Muscle of arm (tissue), 12 donors: ENCODE measurements around the gene CPNE4. TPM values are rescaled to one million over a fixed set of nuclear protein-coding genes. Genes with fewer than 3 reads are reported as not detected.
"Not testable (repeated sequence)": the region's sequence is repeated elsewhere in the genome, so short reads cannot be mapped to it uniquely, and the experiment has no call there.

Source experiments
- DNase-seq: peaks from one replicate; pipeline ENCODE4 v3.0.0-alpha.2; 2013
- polyA plus RNA-seq, 12 donors: library from polyadenylated mRNA; unstranded; fragments of 120-200 nt; gene quantifications; one replicate each; pipeline ENCODE4 v1.2.1, GENCODE V29; 2013; ENCODE audit not compliant: insufficient read length in 12 of 12

Gene CPNE4
- polyA plus RNA-seq, 12 donors: 0.15 to 3.4 (median 0.37) TPM; not detected in 4

DNA sequence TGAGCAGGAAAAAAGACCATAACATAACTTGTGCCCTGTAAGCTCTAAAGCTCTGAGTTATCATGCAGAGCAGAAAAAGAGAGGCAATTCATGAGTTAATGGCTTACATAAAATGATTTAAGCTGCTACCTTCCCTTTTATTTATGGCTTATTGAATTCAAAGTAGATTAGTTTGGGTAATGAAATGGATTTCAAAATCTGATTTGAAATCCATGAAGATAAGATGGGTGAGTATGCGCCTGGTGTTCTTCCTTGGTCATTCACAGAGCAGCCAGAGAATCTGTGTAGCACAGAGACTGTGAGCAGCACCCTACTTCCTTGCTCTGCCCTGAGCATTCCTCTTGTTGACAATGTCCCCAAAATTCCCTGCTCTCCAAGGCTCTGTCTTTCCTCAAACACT lies 495.8 kb downstream of the CPNE4 start:
- no peak for DNase-seq

DNA sequence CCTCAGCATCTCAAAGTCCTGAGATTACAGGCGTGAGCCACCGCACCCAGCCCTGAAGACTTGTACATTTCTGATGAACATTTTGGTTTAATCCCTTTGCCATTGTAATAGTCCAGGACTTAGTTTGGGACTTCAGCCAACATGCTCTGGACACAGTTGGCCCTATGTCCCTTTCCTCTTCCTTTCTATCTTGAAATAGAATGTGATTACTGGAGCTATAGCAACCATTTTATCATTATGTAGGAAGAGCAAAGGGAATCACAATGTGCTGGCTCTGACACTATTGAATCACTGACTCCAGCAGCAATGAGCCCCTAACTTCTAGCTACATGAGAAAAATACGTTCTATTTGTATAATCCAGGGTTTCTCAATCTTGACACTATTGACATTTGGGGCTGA lies 497.3 kb downstream of the CPNE4 start:
- DNase-seq: no peak

DNA sequence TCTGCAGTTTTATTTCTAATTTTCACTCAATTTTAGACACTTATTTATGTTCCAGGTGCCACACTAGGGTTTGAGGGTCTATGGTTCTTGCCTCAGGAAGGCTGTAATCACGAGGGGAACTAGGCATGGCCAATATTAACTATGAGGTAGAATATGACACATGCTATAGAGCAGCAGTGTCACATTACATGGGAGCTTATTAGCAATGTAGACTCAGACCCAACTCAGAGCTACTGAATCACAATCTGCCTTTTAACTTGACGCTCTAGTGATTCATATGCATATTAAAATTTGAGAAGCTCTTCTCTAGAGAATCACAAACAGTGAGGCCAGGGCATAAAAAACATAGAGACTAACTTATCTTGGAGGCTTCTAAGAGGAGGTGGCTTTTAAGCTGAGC lies 499.2 kb downstream of the CPNE4 start:
- no peak for DNase-seq

DNA sequence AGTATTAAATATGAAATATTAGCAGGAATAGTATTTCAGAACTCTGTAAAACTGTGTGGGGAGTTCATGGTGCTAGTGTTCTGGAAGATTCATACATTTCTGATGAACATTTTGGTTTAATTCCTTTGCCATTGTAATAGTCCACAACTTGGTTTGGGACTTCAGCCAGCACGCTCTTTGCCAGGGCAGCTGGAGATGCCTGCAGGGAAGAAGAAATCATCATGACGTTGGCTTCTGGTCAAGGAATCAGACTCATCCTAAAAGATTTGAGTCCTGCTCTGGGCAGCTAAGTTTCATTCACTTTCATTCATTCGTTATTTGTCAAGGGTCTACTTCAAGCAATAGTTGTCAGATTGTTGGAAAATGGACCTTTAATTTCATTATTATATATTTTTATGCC lies 499.7 kb downstream of the CPNE4 start:
- peak; percentile 9 for DNase-seq

DNA sequence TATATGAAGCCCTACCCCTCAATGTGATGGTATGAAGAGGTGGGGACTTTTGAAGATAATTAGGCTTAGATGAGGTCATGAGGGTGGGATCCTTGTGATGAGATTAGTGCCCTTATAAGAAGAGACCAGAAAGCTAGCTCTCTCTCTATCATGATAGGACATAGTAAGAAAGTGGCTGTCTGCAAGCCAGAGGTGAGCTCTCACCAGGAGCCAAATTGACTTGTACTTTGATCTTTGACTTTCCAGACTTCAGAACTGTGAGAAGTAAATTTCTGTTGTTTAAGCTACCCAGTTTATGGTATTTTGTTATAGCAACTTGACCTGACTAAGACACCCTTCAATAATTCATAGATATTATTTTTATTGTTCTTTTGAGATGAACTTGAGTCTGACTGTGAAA lies 502.2 kb downstream of the CPNE4 start:
- no peak for DNase-seq

DNA sequence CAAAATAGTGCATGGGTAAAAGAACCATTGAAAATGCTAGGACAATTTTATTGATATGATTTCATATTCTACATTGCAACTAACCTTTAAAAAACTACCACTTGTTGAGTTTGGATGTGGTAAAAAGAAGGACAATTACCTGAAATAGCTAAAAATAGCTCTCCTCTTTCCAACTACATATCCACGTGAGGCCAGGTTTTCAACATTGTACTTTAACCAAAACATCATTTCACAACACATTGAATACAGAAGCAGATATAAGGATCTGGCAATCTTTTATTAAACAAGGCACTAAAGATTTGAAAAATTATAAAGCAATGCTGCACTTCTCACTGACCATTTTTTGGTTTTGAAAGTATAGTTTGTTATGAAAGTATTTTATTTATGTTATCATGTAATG lies 504.0 kb downstream of the CPNE4 start:
- DNase-seq: no peak

DNA sequence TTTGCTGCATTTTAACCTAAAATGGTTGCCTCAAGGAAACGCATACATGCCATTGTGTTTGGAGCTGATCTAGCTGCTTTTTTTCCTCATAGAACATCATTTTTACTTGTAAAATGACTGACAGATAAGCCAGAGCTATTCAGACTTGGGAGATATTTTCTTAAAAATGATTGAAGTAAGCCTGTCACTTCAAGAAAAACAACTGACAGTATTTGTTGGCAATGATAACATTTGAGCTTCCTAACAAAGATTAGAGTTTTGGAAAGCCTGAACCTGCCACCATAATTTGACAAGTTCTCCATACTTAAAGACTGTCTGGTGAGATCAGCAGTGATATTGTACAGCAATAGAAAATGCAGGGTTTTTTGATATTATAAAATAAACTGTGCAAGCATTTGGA lies 504.4 kb downstream of the CPNE4 start:
- no peak for DNase-seq

DNA sequence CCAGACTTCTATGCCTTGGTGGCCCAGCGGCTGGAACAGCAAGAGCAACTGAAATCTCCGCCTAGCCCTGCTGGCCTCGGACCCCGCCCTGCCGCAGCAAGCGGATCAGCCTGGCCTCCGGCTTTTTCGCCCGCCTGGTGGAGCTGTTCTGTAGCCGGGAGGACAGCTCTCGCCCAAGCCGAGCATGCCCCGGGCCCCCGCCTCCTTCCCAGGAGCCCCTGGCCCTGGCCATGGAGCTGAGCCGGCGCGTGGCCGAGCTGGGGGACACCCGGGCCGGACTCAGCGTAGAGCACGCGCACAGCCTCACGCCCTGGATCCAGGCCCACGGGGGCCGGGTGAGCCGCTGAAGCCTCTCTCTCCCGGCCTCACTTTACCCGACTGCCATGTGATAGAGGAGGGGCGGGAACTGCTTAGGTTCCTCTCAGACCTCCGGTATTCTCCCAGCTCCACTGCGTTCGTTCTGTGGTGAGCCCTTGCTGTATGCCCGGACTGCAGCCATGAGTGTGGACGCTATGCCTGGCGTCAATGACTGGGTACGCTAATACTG lies 507.9 kb downstream of the CPNE4 start:
- peak; percentile 43 for DNase-seq

DNA sequence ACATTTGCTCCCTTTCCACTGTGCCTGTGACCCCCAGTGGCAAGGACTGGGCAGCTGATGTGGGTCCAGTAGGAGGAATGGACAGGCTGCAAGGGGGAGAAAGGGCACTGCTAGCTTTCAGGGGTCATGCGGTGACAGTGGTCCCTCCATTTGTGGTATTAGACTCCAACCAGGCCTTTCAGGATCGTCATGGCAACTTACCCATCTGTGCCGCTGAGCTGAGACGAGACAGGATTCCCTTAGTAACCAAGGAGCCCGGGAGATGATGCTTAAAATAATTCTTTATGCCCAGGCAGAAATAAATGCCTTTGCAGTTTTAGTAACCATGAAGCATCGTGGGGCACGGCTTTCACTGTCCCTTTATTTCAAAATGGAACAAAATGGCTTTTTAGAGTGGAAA lies 516.1 kb downstream of the CPNE4 start:
- DNase-seq: no peak

DNA sequence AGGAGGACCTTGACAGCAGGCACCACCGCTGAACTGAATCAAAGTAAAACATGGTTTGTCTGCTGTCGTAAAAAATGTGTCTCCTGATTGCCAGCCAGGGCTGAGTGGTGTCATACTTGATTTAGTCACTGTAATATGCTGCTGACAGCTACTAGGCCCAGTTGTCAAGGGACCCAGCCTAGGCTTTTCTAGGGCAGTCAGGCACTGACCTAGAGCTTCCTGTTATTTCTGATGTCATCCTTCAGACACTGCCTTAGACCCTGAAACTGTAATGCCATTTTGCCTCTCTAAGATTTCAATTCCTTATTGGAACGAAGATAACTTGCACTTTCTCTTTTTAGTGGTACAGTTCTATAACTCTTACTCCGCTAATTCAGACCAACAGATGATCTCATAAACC lies 529.4 kb downstream of the CPNE4 start:
- DNase-seq: no peak

DNA sequence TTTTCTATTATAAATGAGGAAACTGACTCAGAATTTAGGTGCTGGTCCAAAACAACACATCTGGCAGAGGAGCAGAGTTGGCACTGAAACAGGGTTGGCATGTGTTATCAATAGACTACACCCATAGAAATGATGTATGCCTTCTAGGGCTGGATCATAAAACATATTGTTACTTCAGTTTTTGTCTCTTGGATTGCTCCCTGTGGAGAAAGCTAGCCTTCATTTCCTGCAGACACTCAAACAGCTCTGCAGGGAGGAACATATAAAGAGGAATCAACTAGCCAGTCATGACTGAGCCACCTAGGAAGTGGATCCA lies 531.5 kb downstream of the CPNE4 start:
- DNase-seq: no peak

DNA sequence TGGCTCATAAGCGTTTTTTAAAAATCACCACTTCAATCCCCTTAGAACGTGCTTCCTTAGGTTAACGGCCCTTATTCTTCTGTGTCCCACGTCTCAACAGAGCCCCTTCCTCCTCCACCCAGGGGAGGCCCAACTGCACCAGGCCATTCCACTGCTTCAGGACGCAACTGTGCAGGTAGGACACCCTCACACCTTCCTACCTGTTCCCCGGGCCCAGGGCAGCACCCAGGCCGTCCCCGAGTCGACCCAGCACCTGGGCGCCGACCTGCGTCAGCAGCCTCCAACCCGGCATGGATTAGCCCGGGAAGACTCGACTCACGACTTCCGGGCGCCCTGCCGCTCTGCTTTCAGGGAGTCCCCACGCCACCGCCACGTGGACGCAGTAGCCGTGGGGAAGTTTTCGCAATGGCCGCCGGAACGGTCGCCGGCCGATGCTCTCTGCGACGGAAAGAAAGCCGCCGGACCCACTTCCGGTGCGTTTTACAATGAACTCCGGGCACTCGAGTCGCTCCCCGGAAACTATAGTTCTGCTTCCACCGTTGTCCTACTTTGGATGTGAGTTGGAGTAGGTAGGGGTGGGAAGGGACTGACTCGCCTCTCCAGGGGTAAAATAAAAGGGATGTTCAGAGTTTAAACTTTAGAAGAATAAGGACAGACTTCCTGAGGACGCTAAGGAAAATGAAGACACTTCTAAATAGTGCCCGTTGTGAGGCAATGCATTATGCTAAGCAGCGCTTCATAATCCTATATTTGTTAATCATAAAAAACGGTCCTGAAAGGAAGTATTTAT lies 532.1 kb downstream of the CPNE4 start, which contains the start of gene MRPL3:
TSS of gene MRPL3 (minus strand) at position 442 of the 790 bp plus-strand sequence. CDS start at position 292, 150 bp downstream.
- DNase-seq: peak; percentile 89

DNA sequence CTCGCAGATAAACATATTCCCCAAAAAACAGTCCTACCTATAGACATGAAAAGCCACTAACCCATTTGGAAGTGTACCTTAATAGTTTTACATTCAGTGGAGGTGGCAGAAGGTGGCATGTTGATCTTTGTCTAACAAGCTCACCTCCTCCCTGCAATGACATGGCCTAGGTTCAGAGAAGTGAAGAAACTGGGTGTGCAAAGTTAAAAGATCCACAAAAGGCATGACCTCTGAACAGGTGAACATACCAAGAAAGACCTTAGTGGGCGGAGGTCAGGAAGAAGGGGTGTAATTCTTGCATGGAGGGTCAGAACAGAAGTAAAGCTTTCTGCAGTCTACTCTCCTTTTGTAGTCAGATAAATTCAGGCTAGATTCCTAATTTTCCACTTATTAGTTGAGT lies 532.9 kb downstream of the CPNE4 start:
- no peak for DNase-seq

DNA sequence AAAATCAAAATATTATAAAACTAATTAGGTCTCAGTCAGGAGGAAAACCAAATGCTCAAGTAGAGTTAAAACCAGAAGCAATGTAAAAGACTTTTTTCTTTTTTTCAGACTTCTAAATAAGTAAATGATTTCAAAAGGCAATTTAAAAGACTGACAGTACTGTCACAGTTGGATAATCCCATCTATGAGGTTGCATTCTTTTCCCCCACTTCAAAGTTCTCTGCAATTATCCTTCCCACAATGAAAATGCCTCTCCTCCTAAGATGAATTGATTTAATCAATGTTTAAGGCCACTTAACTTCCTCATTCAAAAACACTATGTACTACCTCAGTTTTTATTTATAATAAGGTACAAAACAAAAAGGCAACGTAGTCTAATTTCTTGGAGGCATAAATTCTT lies 540.1 kb downstream of the CPNE4 start:
- no peak for DNase-seq

DNA sequence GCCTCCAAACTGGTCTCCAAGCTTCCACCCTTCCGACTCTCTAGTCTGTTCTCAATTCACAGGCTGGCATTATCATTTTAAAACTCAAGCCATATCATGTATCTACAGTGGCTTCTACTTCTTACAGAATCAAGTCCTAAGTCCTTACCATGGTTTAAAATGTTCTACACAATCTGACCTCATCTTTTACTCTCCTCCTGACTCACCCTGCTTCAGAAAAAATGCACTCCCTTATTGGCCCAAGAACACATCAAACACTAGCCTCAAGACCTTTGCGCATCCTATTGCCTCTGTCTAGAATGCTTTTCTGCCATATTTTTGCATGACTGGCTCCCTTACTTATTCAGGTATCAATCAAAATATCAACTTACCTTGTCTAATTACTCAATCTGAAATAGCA lies 543.0 kb downstream of the CPNE4 start:
- no peak for DNase-seq

DNA sequence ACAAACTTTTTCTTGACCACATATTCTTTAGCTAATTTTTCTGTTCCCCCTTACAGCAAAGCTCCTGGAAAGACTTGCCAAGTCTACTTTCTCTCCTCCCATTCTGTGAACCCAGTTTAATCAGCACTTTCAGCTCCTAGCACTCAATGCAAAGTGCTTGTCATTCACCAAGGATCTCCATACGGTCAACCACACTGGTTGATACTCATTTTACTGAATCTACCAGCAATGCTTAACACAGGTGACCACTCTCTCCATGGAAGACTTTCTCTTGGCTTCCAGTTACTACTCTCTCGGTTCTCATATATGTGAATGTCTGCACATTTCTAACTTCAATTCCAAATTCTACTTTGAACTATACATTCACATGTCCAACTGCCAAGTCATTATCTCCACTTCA lies 543.7 kb downstream of the CPNE4 start:
- no peak for DNase-seq

DNA sequence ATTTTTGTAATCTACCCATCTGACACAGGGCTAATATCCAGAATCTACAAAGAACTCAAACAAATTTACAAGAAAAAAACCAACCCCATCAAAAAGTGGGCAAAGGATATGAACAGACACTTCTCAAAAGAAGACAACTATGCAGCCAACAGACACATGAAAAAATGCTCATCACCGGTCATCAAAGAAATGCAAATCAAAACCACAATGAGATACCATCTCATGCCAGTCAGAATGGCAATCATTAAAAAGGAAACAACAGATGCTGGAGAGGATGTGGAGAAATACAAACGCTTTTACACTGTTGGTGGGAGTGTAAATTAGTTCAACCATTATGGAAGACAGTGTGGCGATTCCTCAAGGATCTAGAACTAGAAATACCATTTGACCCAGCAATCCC lies 548.3 kb downstream of the CPNE4 start:
- DNase-seq: not testable (repeated sequence)

DNA sequence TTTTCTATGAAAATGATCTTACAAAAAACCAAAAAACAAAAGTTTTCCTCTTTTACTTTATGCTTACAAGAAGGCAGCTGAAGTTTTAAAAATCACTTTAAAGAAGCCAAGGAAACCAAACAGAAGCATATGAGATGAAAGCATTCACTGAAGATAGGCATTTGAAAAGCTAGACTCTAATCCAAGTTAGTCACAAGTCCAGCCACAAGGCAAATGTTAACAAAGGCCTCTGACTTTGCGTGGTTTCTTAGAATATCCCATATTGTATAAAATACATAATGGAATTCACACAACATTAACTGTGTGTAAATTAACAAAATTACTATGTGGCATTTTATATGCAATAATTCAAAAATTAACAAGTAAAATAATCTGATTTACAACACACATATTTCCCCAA lies 549.7 kb downstream of the CPNE4 start:
- no peak for DNase-seq

DNA sequence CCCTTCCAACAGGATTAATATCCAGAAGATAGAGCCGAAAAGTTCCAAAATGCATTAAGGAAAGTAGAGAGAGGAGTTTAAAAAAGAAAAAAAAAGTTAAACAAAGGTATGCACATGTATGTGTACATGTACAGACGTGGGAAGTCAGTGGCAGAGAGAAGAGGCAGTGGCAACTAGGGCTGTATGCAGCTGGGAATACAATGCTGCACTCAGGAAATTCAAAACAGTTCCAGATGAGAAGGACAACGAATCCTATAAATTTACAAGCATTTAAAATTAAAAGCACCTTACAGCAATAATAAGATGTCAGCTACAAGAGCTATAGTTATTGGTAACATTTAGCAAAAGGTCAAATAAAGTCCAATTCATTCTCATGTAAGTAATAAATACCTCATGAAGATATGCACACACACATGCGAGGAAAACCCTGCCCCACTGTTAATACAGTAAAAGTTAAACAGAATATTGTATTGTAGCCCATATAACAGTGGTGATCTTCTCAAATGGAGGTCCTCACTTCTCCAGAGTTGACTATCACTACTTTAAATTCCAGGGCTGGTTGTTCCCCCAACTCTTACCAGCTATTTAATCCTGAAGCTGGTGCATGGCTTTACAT lies 550.2 kb downstream of the CPNE4 start:
- no peak for DNase-seq
